GM21515 (cell line): ENCODE data around the gene INO80C.
A peak's percentile ranks its signal among the peaks of the same experiment; 100 is the strongest.
"Not testable (repeated sequence)": the region's sequence is repeated elsewhere in the genome, so short reads cannot be mapped to it uniquely, and the experiment has no call there.

Source experiments
- ATAC-seq: cut with Tn5 transposase; IDR thresholded peaks from one replicate; pipeline ENCODE4 v1.9.1; 2021; ENCODE audit not compliant: unreplicated experiment

The INO80C gene

DNA sequence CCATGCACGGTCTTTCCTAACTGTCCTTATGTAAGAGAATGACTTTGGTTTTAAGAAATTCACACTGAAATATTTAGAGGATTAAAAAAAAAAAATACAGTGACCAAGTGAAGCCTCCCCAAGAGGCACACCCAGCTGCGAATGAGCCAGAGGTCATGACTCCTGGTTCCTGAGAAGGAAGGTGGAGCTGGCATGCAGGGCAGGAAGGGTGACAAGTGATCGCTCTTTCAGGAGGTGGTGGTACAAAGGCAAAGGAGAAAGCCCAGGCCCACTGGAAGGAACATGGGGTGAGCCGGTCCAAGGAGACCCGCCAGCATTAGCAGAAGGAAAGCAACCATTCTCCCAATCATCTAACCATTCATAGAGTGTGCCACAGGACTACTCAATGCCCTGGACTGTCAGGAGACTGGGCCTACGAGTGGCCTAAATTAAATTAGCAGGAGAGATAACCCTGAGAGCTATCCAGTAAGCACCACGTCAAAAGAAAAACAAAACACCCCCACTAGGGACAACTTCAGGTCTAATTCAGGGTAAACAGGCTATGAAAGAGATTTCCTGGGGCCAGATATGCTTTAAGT lies 7.8 kb downstream of the INO80C start:
- no peak for ATAC-seq

- not testable (repeated sequence) for ATAC-seq
Observed at GRCh38 chr18:35489281-35489680, 8.5 kb downstream of the INO80C start.

DNA sequence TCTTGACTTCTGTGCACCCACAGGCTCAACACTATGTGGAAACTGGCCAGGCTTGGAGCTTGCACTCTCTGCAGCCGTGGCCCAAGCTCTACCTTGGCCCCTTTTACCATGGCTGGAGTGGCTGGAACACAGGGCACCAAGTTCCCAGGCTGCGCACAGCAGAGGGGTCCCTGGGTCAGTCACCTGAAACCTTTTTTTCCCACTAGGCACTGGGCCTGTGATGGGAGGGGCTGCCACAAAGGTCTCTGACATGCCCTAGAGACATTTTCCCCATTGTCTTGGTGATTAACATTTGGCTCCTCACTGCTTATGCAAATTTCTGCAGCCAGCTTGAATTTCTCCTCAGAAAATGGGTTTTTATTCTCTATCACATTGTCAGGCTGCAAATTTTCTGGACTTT lies 9.4 kb downstream of the INO80C start:
- ATAC-seq, result not testable (repeated sequence)

- not testable (repeated sequence) for ATAC-seq
Observed at GRCh38 chr18:35487525-35487924, 10.2 kb downstream of the INO80C start.

DNA sequence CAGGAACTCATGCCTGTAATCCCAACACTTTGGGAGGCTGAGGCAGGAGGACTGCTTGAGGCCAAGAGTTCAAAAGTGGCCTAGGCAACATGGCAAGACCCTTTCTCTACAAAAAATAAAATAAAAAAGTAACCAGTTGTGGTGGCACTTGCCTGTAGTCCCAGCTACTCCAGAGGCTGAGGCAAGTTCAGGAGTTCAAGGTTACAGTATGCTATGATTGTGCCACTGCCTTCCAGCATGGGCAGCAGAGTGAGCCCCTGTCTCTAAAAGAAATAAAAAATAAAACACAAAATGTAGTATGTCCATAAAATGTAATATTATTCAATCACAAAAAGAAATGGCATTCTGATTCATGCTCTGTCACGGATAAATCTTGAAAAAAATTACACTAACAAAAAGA lies 11.9 kb downstream of the INO80C start:
- no peak for ATAC-seq

GRCh38 chr18:35484034-35484433 lies 13.7 kb downstream of the INO80C start:
- ATAC-seq, result no peak

DNA sequence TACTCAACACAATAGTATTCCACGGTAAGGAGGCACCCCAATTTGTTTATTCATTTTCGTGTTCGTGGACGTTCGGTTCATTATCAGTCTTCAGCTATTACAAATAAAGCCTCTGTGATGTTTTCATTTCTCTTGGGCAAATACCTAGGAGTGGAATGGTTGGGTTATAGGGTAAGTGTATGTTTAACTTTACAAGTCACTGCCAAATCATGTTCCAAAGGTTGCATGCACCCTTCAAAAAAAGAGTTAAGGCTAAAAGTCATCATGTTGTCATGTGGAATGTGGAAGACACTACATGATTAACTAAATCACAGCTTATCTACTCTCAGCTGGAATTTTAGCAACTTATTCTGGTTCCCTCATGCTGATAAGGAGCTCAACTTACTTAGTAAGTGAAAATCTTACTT lies 15.8 kb downstream of the INO80C start:
- ATAC-seq, result no peak

GRCh38 chr18:35479911-35480586 lies 17.7 kb downstream of the INO80C start:
- ATAC-seq, result no peak

GRCh38 chr18:35478520-35479435 lies 19.0 kb downstream of the INO80C start:
- no peak for ATAC-seq

DNA sequence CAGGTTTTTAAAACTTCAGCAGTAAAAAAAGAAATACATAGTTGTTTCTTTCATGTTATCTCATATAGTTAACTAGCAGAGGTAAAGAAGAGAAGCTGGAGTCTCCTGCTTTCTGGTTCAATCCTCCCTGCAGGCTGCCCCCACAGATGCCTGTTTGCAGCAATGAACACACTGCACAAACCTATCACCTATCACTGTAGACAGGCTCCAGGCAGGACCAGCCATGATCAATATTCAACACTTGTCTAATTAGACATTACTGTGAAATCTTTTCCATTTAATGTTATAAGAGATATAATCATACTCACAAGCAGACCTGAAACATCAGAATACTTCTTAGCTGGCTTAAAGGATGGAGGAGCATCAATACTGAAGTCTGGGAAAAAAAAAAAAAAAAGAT lies 19.8 kb downstream of the INO80C start:
- no peak for ATAC-seq

GRCh38 chr18:35477497-35477896 lies 20.3 kb downstream of the INO80C start:
- ATAC-seq, result no peak

- no peak for ATAC-seq
Observed at GRCh38 chr18:35474884-35475283, 22.9 kb downstream of the INO80C start.

GRCh38 chr18:35473562-35473961 lies 24.2 kb downstream of the INO80C start:
- ATAC-seq, result no peak

- no peak for ATAC-seq
Observed at GRCh38 chr18:35470435-35470834, 27.3 kb downstream of the INO80C start.

DNA sequence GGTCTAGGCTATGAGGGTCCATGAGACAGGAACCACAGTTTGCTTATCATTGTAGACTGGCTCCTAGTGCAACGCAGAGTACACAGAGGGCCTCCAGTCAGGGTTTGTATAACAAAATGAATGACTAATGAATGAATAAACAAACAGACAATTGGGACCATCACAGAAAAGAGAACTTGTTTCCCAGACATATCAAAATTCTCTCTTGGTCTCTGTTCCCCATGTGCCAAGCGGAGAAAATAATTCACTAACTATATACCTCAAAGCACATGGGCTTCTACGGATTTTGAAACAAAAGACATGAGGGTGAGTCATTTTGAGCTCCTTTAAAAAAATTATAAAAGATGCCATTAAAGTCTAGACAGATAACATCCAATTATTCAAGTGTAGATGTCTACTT lies 28.0 kb downstream of the INO80C start:
- ATAC-seq, result no peak

- no peak for ATAC-seq
Observed at GRCh38 chr18:35468711-35469110, 29.0 kb downstream of the INO80C start.

DNA sequence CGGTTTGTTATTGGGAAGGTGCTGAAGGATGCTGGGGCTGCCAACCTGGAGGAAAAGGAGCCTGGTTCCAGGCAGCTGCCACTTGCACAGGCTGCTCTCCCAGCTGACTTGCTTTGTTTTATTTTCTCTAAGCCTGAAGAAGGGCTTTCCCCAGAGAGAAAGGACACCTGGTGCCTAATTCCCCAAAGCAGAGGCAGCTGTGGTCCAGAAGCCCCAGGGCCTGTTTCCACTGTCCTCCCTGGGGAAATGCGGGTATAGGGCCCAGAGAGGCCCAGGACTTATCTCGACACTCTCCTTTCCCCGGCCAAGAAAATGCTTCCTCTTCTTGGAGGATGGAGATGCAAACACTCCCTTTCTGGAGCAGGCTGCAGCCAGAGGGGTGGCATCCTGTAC lies 30.1 kb downstream of the INO80C start:
- ATAC-seq, result peak; percentile 69

- no peak for ATAC-seq
Observed at GRCh38 chr18:35466815-35467623, 30.7 kb downstream of the INO80C start.

- ATAC-seq, result no peak
Observed at GRCh38 chr18:35466334-35466733, 31.4 kb downstream of the INO80C start.

- no peak for ATAC-seq
Observed at GRCh38 chr18:35465329-35465728, 32.4 kb downstream of the INO80C start.

DNA sequence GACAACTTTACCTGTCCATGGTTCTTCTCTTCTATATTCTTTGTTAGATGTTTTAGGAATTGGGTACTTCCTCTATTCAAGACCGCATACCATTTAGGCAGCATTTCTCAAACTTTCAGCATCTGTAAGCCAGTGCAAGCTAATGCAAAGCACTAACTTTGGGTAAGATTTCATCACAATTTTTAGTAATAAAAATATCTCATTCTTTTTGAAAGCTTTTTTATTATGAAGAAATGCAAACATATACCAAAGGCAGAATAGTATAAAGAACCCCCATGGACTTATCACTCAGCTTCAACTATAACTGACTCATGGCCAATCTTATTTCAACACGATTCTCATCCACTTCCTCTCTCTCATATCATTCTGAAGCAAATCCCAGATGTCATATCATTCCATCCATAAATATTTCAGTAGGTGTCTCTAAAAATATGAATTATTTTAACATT lies 32.9 kb downstream of the INO80C start:
- ATAC-seq, result no peak
